GM10266 (cell line): ENCODE data around the gene PPM1H.

Source experiments
- DNase-seq: peaks from one replicate; pipeline ENCODE4 v3.0.0; 2012; ENCODE audit errors: extremely low spot score
- TF ChIP-seq, protein P1 (sequence below): IDR thresholded peaks from 2 replicates; pipeline ENCODE4 v1.5.1; 2012; ENCODE audit warnings: mild to moderate bottlenecking, low read depth; ENCODE audit not compliant: control insufficient read depth, insufficient read depth; ENCODE audit errors: missing control alignments

Gene PPM1H

DNA sequence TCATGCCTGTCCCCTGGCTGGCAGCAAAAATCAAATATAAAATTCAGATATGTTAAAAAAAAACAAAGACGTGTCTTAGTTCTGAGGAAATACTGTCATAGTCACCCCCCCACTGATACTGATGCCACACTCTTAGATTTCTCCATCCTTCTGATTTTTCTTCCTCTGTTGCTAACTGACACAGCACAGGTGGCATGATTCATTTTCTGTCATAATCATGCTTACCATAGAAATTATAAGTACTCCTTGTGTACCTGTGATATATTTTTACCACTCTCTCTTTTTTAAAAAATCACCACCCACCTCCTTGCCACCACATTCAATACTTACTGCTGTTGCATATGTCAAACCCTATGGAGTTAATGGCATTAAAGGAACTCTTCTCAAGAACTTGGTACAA lies 209.2 kb downstream of the PPM1H start:
- TF ChIP-seq, protein P1, sequence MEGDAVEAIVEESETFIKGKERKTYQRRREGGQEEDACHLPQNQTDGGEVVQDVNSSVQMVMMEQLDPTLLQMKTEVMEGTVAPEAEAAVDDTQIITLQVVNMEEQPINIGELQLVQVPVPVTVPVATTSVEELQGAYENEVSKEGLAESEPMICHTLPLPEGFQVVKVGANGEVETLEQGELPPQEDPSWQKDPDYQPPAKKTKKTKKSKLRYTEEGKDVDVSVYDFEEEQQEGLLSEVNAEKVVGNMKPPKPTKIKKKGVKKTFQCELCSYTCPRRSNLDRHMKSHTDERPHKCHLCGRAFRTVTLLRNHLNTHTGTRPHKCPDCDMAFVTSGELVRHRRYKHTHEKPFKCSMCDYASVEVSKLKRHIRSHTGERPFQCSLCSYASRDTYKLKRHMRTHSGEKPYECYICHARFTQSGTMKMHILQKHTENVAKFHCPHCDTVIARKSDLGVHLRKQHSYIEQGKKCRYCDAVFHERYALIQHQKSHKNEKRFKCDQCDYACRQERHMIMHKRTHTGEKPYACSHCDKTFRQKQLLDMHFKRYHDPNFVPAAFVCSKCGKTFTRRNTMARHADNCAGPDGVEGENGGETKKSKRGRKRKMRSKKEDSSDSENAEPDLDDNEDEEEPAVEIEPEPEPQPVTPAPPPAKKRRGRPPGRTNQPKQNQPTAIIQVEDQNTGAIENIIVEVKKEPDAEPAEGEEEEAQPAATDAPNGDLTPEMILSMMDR = no peak
- no peak for DNase-seq

DNA sequence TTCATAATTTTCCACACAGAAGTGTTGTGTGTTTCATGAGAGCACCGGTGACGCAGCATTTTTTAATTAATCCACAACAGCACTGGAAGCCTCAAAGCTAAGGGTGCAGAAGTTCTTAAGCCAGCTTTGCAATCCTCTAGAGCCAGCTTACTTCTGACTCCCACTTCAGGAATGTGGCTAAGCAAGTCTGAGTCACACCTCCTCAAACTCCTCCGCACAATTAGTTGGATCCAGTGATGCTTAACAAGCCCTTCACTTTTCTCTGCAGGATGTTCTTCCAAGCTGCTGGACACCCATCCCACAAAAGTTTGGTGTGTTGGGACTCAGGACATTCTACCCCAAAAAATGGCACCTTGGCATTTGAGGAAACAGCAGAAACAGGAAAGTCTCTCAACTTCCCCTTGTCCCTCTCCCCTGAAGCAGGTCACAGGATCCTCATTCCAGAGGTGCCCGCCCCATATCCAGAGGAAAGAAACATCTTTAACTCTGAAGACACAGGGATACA lies 210.0 kb downstream of the PPM1H start:
- no peak for DNase-seq
- TF ChIP-seq, protein P1 = no peak

DNA sequence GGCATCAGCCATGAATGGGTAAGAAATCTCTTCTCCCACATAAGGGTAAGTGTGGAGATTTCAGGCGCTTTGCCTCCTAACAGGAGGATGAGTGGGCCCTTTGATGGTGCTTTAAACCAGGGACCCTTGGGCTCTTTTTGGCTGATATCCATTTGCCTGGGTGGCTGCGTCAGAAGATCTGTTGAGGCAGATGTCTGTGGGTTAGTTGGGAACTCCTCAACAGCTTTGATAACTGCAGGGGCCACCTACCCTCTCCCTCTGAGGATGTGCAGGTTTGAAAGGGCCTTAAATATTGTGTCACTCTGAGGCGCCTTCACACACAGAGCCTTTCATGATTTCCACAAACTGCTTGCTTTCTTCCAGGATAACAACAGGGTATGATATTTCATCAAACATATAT lies 210.7 kb downstream of the PPM1H start:
- no peak for DNase-seq
- TF ChIP-seq, protein P1 = no peak

DNA sequence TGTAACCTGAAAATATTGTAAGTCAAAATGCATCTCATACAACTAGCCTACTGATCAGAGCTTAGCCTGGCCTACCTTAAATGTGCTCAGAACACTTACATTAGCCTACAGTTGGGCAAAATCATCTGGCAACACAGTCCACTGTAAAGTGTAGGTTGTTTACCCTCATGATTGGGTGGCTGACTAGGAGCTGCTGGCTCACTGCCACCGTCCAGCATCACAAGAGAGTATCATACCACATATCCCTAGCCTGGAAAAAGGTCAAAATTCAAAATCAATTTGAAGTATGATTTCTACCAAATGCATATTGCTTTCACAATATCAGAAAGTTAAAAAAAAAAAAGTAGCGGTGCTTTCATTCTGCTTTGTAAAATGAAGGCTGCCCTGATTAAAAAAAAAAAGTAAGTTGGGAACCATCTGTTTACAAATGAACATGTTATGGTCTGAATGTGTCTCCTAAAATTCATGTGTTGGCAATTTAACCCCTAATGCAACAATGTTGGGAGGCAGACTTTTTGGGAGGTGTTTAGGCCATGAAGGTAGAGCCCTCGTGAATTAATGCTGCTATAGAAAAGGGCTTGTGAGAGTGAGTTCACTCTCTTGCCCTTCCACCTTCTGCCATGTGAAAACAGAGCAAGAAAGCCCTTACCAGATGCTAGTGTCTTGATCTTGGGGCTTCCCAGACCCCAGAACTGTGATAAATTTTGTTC lies 211.8 kb downstream of the PPM1H start:
- no peak for DNase-seq
- TF ChIP-seq, protein P1 = no peak

DNA sequence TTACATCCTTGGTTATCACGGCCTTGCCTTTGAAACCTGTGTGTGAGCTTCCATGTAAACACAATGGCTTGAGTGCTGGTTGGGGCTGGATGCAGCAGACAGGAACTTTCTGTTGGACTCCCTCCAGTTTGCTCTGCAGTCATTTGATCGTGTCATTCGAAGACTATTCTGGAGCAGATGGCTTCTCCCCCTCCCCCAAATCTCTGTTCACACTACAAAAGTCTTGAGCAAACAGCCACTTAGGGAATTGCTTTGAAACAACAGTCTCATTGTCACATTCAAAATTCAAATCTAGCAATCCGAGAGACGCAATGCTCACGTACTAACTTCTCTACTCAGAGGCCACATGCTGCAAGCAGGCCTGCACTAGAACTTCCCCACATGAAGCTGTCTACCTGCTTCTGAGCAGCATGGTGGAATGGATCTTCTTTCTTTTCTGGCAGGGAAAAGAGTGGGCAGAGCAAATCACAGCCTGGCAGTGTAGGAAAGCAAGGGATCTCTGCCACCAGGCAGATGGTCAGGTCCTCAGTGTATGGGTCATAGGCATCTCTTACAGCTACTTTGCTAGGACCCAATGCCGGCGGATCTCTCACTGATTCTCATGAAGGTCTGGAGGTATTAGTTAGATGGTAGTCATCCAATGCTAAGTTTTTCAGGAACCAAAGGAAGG lies 214.2 kb downstream of the PPM1H start:
- no peak for DNase-seq
- TF ChIP-seq, protein P1 = no peak

DNA sequence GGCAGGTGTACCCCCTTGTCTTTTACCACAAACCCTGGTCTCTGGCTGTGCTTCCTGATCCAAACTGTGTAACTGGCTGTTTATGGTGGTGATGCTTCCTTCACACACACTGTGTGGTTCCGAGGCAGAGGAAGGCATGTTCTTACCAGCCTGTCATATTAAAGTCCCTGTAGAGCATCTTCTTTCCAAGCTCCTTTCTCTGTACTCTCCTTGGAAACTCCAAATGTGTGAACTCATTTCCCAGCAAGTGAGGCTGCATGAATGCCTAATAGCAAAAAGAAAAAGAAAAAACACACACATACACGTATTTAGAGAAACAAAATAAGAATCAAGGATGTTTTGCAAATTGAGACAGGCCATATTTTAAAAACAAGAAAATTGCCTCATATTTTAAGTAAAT lies 214.9 kb downstream of the PPM1H start:
- TF ChIP-seq, protein P1 = no peak
- DNase-seq = no peak

DNA sequence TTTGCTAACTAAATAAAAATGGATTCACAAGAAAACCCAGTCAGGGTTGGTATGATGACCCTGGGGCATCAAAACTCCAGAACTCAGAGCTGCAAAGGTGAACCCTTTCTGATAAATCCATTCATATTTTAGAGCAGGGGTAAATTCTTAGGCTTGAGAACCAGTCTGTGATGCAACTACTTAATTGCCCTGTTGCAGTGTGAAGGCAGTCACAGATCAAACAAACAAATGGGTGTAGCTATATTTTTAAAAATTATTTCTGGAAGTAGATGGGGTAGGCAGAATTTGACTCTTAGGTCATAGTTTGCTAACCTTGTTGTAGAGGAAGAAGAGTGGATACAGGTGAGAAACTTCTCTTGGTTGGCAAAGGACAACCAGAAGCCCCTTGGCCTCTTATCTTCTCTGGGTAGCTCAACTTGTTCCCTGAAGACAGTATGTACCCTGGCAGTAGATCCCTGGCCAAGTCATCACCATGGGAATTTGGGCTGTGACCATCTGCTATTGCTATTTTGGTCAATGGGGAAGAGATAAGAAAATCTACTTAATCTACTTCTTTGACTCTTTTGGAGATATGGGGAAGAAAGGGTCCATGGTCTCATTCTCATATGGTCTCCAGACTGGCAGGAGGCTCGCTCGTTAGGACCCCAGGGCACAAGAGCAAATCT lies 216.1 kb downstream of the PPM1H start:
- DNase-seq = no peak
- TF ChIP-seq, protein P1 = no peak
